Central memory CD4-positive, alpha-beta T cell (primary cell): Measurements from ENCODE around the gene SLC2A6.

Experiments
- DNase-seq: peaks from one replicate; pipeline ENCODE4 v3.0.0; 2022

Gene SLC2A6

GRCh38 chr9:133476036-133476931, 2.6 kb downstream of the SLC2A6 start:
- no peak for DNase-seq

GRCh38 chr9:133475292-133476012, 3.4 kb downstream of the SLC2A6 start:
- no peak for DNase-seq

- no peak for DNase-seq
These were observed 4.0 kb downstream of the SLC2A6 start for GRCh38 chr9:133474853-133475252.

GRCh38 chr9:133474215-133474614, 4.7 kb downstream of the SLC2A6 start:
- no peak for DNase-seq

- no peak for DNase-seq
These were observed 5.2 kb downstream of the SLC2A6 start for GRCh38 chr9:133473743-133474142.

- DNase-seq, result no peak
These were observed 6.0 kb downstream of the SLC2A6 start for GRCh38 chr9:133472753-133473378.

GRCh38 chr9:133472277-133472645, 6.6 kb downstream of the SLC2A6 start:
- DNase-seq, result no peak

- DNase-seq, result no peak
These were observed 7.2 kb downstream of the SLC2A6 start for GRCh38 chr9:133471551-133472276.

- no peak for DNase-seq
These were observed 7.9 kb downstream of the SLC2A6 start for GRCh38 chr9:133470988-133471387.

- no peak for DNase-seq
These were observed 8.4 kb downstream of the SLC2A6 start for GRCh38 chr9:133470427-133470924.

- no peak for DNase-seq
These were observed 10.0 kb downstream of the SLC2A6 start for GRCh38 chr9:133468777-133469421.

- DNase-seq, result no peak
These were observed 10.5 kb downstream of the SLC2A6 start for GRCh38 chr9:133468374-133468773.

GRCh38 chr9:133467101-133467500, 11.8 kb downstream of the SLC2A6 start:
- no peak for DNase-seq

GRCh38 chr9:133465984-133466383, 12.9 kb downstream of the SLC2A6 start:
- no peak for DNase-seq

GRCh38 chr9:133464638-133465037, 14.3 kb downstream of the SLC2A6 start:
- no peak for DNase-seq

GRCh38 chr9:133463864-133464615, 14.9 kb downstream of the SLC2A6 start:
- no peak for DNase-seq

GRCh38 chr9:133463234-133463863, 15.6 kb downstream of the SLC2A6 start:
- no peak for DNase-seq

- no peak for DNase-seq
These were observed 16.9 kb downstream of the SLC2A6 start for GRCh38 chr9:133461975-133462374.

GRCh38 chr9:133460405-133461175, 18.3 kb downstream of the SLC2A6 start:
- no peak for DNase-seq
